Epithelial cell of umbilical artery (primary cell): ENCODE measurements around the gene CXCL16. TPM values are rescaled to one million over a fixed set of nuclear protein-coding genes. Genes with fewer than 3 reads are reported as not detected.

Experiments
- total RNA-seq: library from RNA; depleted of rRNA; stranded (reverse); fragments of >200 nt; gene quantifications from 2 replicates; pipeline ENCODE4 v1.2.3, GENCODE V29; 2014

CXCL16 gene
- 0.32 and 1.1 TPM in 2 replicates for total RNA-seq

GRCh38 chr17:4739122-4740024, at the start of gene CXCL16, which contains the start of gene ZMYND15:
CXCL16 (minus strand) TSS chr17:4739928; CDS start chr17:4739339, 589 bp downstream.
ZMYND15 (plus strand) TSS chr17:4739833; CDS start chr17:4740549, 716 bp downstream.

GRCh38 chr17:4788807-4789700, 49.3 kb upstream of the CXCL16 start, which contains the start of gene GLTPD2:
GLTPD2 (plus strand) TSS chr17:4788964; CDS start chr17:4789012, 48 bp downstream.

GRCh38 chr17:4786106-4786511, 46.4 kb upstream of the CXCL16 start, which contains the start of gene VMO1:
VMO1 (minus strand) TSS chr17:4786364; CDS start chr17:4786352, 12 bp downstream.

GRCh38 chr17:4771519-4772234, 31.9 kb upstream of the CXCL16 start, which contains the start of gene TM4SF5:
TM4SF5 (plus strand) TSS chr17:4771886; CDS start chr17:4771923, 37 bp downstream.

GRCh38 chr17:4709794-4710692, 29.7 kb downstream of the CXCL16 start, which contains the start of gene ARRB2:
ARRB2 (plus strand) TSS chr17:4710632; CDS start chr17:4710722, 90 bp downstream.

Other genes starting within 250 kb of the CXCL16 start
- 17.3 and 19.2 TPM in 2 replicates for gene SPNS2, start 241.0 kb downstream of the CXCL16 start, total RNA-seq
- 49.4 and 62.0 TPM in 2 replicates for gene MYBBP1A, start 184.5 kb downstream of the CXCL16 start, total RNA-seq
- gene GGT6, start 179.4 kb downstream of the CXCL16 start, total RNA-seq, result not detected in 2 replicates
- gene SMTNL2, start 155.4 kb downstream of the CXCL16 start, total RNA-seq, result not detected in 2 replicates
- not detected in 2 replicates for gene ALOX15, start 98.2 kb downstream of the CXCL16 start, total RNA-seq
- 30.2 and 32.7 TPM in 2 replicates for gene PELP1, start 35.8 kb downstream of the CXCL16 start, total RNA-seq
- 4.2 and 5.8 TPM in 2 replicates for gene ARRB2, start 29.3 kb downstream of the CXCL16 start, total RNA-seq
- gene MED11, start 8.5 kb downstream of the CXCL16 start, total RNA-seq, result 8.8 and 13.6 TPM in 2 replicates
- not detected in 2 replicates for gene ZMYND15, start 95 bp downstream of the CXCL16 start, total RNA-seq
- gene TM4SF5, start 32.0 kb upstream of the CXCL16 start, total RNA-seq, result not detected in 2 replicates
- gene VMO1, start 46.4 kb upstream of the CXCL16 start, total RNA-seq, result 0.65 and 1.7 TPM in 2 replicates
- not detected in 2 replicates for gene GLTPD2, start 49.0 kb upstream of the CXCL16 start, total RNA-seq
- gene PSMB6, start 56.2 kb upstream of the CXCL16 start, total RNA-seq, result 203 and 253 TPM in 2 replicates
- 12.0 and 18.8 TPM in 2 replicates for gene PLD2, start 67.2 kb upstream of the CXCL16 start, total RNA-seq
- gene MINK1, start 93.4 kb upstream of the CXCL16 start, total RNA-seq, result 19.1 and 24.0 TPM in 2 replicates
- 0.61 and 1.3 TPM in 2 replicates for gene C17orf107, start 159.6 kb upstream of the CXCL16 start, total RNA-seq
- gene CHRNE, start 163.2 kb upstream of the CXCL16 start, total RNA-seq, result 0.30 and 0.97 TPM in 2 replicates
- not detected in 2 replicates for gene GP1BA, start 192.3 kb upstream of the CXCL16 start, total RNA-seq
- 56.8 and 59.4 TPM in 2 replicates for gene SLC25A11, start 200.1 kb upstream of the CXCL16 start, total RNA-seq
- gene RNF167, start 200.3 kb upstream of the CXCL16 start, total RNA-seq, result 11.0 and 11.2 TPM in 2 replicates
- 292 and 379 TPM in 2 replicates for gene PFN1, start 208.6 kb upstream of the CXCL16 start, total RNA-seq
- 1.3 and 2.3 TPM in 2 replicates for gene ENO3, start 211.2 kb upstream of the CXCL16 start, total RNA-seq
- 55.2 and 56.5 TPM in 2 replicates for gene SPAG7, start 227.9 kb upstream of the CXCL16 start, total RNA-seq
- gene CAMTA2, start 247.7 kb upstream of the CXCL16 start, total RNA-seq, result 3.2 and 8.1 TPM in 2 replicates